ENCODE results near the gene PRKRA.

GRCh38 chr2:178452334-178452733, 1.4 kb upstream of the PRKRA start:
- no peak for TF ChIP-seq TAF1 (IDR thresholded peaks at IDR 0.05; ENCODE audit: borderline replicate concordance, insufficient read depth, low read length)
- TF ChIP-seq SIN3A (IDR thresholded peaks at IDR 0.05; ENCODE audit: borderline replicate concordance, insufficient read depth, low read length) = no peak
- no peak for TF ChIP-seq POLR2AphosphoS5 (IDR thresholded peaks at IDR 0.05; ENCODE audit: low read depth, low read length)
